HG03280 (cell line): ENCODE results near the gene CHRFAM7A.
"Not testable (repeated sequence)": the region's sequence is repeated elsewhere in the genome, so short reads cannot be mapped to it uniquely, and the experiment has no call there.

Source experiments
- ATAC-seq: cut with Tn5 transposase; IDR thresholded peaks from one replicate; pipeline ENCODE4 v1.9.1; 2021; ENCODE audit warnings: mild to moderate bottlenecking, moderate library complexity; ENCODE audit not compliant: unreplicated experiment

The CHRFAM7A gene

DNA sequence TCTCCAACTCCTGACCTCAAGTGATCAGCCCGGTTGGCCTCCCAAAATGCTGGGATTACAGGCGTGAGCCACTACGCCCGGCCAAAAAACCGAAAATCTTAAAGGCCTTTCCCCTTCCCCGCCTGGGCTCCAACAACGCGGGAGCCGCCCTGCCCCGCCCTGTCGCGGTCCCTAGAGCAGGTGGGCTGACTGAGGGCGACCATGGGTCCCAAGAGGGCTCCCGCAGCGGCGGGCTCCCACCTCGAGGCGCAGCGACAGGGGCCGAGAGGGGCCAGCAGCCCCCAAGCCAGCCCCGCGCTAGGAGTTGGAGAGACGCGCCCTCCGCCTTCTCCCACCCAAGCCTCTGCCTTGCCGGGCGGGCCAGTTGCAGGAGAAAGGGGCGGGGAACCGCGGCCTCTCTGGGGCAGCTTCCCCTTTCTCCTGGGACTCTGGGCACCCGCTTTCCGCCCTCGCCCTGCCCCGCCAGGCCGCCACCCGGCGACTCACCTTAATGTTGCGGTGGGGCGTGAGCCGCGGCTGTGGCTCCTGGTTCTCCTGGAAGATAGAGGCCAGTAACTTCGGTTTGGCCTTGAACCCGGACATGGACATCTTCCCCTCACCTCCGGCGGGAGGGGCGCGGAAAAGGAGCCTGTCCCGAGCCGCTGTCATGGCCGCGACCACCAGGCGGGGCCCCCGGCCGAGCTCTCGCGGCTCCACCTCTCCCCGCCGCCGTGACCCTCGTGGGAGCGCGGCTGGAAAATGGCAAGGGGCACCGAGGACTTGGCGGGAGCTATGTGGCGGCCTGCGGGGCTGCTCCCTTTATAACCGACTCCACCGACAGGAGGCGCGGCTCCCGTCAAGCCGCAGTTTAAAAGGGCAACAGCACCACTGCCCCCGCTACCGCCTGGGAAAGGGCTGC is at the start of gene CHRFAM7A:
TSS of gene CHRFAM7A (minus strand) at position 775 of the 898 bp plus-strand sequence. CDS start 10,189 bp downstream, outside the sequence.
- ATAC-seq = not testable (repeated sequence)

GRCh38 chr15:30438348-30438747 is 45.0 kb upstream of the CHRFAM7A start:
- not testable (repeated sequence) for ATAC-seq

GRCh38 chr15:30435878-30436277 is 42.5 kb upstream of the CHRFAM7A start:
- not testable (repeated sequence) for ATAC-seq

GRCh38 chr15:30420723-30421122 is 27.4 kb upstream of the CHRFAM7A start:
- ATAC-seq = not testable (repeated sequence)

DNA sequence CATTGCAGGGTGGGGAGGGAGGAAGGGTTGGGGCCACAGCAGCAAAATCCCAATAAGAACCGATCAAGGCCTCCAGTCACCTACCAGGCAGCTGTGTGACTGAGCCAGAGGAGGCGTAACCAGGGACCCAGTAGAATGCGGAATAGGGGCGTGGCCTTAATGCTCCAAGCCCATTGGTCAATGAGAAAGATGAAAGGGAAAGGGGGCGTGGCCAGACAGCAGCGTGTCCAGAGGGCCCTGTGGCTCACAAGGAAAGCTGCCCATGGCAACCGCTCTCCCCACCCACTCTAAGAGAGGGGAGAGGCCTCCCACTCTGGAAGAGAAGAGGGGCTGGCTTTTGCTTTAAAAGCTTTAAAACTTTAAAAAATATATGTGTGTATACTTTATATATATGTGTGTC is 20.8 kb upstream of the CHRFAM7A start, which contains the start of gene GOLGA8R:
TSS of gene GOLGA8R (minus strand) at position 101 of the 400 bp plus-strand sequence. CDS start at position 3, 98 bp downstream.
- not testable (repeated sequence) for ATAC-seq

DNA sequence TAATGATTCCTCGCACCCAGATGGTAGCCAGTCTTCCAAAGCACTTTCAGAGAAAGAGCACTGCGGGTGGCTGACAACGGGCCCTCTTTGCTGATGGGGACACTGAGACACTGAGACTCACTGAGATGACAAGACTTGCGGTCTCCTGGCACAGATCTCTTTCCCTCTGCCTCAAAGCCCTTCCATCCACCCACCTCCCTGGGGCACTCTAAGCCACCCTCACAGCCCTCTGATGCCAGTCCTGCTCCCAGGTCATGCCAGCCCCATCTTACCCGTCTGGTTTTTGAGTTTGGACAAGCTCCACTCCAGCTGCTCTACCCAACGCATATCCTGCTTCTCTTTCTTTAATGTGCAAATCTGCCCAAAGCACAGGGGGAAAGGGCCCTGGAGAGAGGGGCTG is 14.3 kb upstream of the CHRFAM7A start:
- ATAC-seq = not testable (repeated sequence)

GRCh38 chr15:30398988-30399387 is 5.6 kb upstream of the CHRFAM7A start:
- not testable (repeated sequence) for ATAC-seq

GRCh38 chr15:30393664-30393991 is 288 bp upstream of the CHRFAM7A start:
- not testable (repeated sequence) for ATAC-seq

GRCh38 chr15:30386318-30386887 is 6.9 kb downstream of the CHRFAM7A start:
- not testable (repeated sequence) for ATAC-seq

DNA sequence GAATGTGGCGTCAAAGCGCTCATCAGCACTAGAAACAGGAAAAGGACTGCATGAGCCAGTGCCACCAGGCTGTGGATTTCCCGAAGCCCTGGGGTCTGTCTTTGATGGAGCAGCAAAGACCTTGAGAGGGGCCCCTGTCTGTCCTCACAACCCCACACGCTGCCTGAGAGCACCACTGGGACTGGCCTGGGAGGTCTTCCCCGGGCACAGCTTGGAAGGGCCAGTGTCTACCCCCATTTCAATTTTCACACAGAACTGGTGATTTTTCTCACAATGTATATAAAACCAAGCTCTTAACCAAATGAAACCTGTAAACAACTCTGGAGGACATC is 16.3 kb downstream of the CHRFAM7A start:
- ATAC-seq = not testable (repeated sequence)

DNA sequence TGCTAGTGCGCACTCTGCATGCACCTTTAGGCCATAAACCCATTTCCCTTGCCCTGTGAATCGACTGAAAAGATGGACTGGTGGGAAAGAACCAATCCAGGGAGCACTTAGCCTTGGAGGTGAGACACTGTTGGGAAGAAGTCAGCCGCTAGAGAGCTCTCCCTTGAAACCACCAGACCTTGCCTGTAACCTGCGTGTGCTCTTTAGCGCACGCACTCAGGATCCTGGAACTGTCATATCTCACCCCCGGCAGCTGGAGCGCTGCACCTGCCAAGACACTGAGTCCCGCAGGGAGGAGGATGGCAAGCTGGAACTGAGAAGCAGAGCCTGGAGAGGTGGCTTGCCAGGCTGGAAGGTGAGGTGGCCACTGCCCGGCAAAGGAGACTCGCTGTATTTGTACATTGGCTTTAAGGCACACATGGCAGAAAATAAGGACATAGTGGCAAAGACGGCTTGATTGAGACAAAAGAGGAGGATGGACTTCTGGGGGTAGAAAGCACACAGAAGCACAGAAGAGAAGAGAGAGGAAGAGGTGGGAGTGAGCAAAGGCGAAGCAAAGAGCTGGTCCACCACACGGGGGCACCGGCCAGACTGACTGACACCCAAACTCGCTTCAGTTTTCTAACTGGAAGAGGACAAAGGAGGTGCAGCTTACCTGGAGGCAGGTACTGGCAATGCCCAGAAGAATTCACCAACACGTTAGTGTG is 16.8 kb downstream of the CHRFAM7A start:
- ATAC-seq = not testable (repeated sequence)

DNA sequence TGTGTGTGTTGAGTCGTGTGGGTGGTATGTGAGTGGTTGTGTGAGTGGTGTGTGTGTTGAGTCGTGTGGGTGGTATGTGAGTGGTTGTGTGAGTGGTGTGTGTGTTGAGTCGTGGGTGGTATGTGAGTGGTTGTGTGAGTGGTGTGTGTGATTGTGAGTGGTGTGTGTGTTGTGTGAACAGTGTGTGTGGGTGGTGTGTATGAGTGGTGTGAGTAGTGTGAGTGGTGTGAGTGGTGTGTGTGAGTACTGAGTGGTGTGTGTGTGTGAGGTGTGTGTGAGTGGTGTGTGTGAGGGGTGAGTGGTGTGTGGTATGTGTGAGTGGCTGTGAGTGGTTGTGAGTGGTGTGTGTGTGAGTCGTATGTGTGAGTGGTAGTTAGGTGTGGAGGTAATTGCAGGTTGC is 17.5 kb downstream of the CHRFAM7A start:
- ATAC-seq = not testable (repeated sequence)

- not testable (repeated sequence) for ATAC-seq
These were observed 18.5 kb downstream of the CHRFAM7A start for GRCh38 chr15:30374862-30375261.

GRCh38 chr15:30368271-30368670 is 25.1 kb downstream of the CHRFAM7A start:
- not testable (repeated sequence) for ATAC-seq

DNA sequence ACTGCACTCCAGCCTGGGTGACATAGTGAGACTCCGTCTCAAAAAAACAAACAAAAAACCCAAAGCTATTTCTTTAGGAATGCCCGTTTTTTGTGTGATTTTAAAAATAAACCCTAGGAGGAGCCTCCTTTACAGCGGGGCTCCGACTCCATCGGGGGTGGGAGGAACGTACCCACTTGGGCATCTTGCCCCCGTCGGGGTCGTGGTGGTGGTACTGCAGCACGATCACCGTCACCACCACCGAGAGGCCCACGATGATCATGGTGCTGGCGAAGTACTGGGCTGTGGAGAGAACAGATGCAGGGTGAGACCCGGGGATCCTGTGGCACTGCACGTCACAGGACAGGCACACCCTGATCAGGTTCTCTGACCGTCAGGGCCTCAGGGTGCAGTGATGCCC is 26.1 kb downstream of the CHRFAM7A start:
- not testable (repeated sequence) for ATAC-seq

DNA sequence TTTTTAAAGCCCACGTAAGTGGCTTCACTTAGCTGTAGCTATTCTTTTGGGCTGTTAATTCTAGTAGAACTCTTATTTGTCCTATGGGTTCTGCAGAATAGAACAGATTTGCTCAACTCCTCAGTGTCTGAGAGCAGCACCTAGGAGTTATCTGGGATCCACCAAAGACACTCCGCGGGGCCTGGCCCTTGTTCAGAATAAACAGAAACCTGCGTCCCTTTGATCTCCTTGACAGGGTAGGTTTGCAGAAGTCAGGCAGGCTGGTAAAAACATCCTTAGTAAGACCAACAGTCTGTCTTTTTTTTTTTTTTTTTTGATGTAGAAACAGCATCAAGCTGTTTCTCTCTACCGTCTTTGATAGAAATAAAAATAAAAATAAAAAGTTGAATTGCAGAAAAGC is 31.9 kb downstream of the CHRFAM7A start:
- not testable (repeated sequence) for ATAC-seq

DNA sequence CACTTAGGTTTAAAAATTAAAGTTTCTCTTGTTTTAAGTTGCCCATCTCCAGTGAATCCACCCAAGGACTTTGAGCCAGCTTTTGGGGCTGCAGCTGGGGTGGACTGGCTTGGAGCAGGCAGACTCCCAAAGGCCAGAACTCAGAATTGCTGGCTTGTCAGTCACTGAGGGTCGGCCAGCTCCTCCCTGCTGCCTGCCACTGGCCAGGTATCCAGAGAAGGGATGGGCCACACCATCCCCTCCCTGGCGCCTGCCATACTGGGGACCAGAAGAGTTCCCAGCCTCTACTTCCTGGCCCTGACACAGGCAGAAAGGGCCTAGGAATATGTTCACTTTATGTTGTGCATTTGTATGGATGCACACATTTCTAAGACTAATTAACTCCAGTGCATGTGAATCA is 32.4 kb downstream of the CHRFAM7A start:
- not testable (repeated sequence) for ATAC-seq

DNA sequence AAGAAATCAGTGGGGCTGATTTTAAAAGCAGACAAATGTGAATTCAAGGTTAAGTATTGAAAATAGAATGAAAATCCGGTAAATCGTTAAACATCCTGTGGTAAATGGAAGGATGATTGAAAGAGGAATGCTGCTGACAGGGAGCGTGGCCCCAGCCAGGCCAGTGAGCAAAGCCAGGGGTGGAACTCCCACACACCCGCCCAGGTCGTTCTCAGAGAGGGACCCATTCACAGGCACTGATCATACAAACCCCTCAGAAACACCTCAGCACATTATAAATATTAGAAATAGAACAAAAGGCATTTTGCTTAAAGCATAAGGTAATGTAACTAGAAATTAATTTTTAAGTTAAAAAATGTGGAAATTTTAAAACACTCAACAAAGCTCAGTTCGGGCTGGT is 38.3 kb downstream of the CHRFAM7A start:
- ATAC-seq = not testable (repeated sequence)

- ATAC-seq = not testable (repeated sequence)
These were observed 43.5 kb downstream of the CHRFAM7A start for GRCh38 chr15:30349803-30350202.

DNA sequence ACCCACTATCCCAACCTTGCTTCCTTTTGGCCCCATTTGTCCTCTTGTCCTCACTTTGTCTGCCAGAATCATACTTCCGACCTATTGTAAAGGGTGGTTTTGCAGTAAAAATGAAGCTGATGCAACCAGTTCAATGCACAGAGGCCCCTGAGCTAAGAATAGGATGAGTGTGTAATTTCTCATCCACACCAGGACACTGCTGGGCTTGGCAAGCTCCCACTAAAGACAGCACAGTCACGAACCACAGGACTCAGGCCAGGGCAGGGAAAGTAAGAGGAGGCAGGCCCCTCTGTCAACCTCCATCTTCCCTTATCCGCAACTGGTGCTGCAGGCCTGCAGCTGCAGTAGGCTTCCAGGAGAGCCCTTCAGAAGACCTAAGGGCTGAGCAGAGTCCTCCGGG is 56.8 kb downstream of the CHRFAM7A start:
- not testable (repeated sequence) for ATAC-seq

- ATAC-seq = not testable (repeated sequence)
These were observed 59.2 kb downstream of the CHRFAM7A start for GRCh38 chr15:30334152-30334551.
